Fibroblast of pulmonary artery (primary cell): Measurements from ENCODE around the gene FMO2.

Experiments used
- DNase-seq: peaks from one replicate; pipeline ENCODE4 v3.0.0-alpha.2; 2010; ENCODE audit warnings: low read depth
- H3K4me3 ChIP-seq: replicated peaks from 2 replicates; pipeline ENCODE4 v1.5.1; 2011; ENCODE audit warnings: low read depth, mild to moderate bottlenecking, control low read depth, low read length, moderate library complexity
- TF ChIP-seq, protein P1 (sequence below): IDR thresholded peaks from 2 replicates; pipeline ENCODE4 v1.5.1; 2011; ENCODE audit warnings: mild to moderate bottlenecking, control low read depth, low read length, inconsistent platforms; ENCODE audit errors: missing control alignments

The FMO2 gene

DNA sequence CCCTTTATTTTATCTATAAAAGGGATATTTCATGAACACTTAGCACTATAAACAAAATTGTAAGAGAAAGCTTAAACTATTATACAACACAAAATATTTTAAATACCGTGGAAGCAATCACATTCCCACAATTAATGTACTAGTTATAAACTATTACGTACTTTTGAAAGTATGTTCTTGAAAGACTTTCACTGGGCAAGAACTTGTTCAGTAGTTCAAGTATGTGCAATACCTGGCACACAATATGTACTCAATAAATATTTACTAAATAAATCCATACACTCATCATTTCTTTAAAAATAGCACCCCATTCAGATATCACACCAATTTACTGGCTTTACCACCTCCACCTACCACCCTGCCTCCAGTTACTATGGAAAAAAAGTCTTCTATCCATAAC, 12.6 kb upstream of the FMO2 start:
- TF ChIP-seq, protein P1, sequence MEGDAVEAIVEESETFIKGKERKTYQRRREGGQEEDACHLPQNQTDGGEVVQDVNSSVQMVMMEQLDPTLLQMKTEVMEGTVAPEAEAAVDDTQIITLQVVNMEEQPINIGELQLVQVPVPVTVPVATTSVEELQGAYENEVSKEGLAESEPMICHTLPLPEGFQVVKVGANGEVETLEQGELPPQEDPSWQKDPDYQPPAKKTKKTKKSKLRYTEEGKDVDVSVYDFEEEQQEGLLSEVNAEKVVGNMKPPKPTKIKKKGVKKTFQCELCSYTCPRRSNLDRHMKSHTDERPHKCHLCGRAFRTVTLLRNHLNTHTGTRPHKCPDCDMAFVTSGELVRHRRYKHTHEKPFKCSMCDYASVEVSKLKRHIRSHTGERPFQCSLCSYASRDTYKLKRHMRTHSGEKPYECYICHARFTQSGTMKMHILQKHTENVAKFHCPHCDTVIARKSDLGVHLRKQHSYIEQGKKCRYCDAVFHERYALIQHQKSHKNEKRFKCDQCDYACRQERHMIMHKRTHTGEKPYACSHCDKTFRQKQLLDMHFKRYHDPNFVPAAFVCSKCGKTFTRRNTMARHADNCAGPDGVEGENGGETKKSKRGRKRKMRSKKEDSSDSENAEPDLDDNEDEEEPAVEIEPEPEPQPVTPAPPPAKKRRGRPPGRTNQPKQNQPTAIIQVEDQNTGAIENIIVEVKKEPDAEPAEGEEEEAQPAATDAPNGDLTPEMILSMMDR, result no peak
- H3K4me3 ChIP-seq, result no peak overlapping the region
- DNase-seq, result no peak

- no peak for DNase-seq
- TF ChIP-seq, protein P1, result no peak
- H3K4me3 ChIP-seq, result no peak overlapping the region
Measured at GRCh38 chr1:171173069-171173468, 12.0 kb upstream of the FMO2 start.

DNA sequence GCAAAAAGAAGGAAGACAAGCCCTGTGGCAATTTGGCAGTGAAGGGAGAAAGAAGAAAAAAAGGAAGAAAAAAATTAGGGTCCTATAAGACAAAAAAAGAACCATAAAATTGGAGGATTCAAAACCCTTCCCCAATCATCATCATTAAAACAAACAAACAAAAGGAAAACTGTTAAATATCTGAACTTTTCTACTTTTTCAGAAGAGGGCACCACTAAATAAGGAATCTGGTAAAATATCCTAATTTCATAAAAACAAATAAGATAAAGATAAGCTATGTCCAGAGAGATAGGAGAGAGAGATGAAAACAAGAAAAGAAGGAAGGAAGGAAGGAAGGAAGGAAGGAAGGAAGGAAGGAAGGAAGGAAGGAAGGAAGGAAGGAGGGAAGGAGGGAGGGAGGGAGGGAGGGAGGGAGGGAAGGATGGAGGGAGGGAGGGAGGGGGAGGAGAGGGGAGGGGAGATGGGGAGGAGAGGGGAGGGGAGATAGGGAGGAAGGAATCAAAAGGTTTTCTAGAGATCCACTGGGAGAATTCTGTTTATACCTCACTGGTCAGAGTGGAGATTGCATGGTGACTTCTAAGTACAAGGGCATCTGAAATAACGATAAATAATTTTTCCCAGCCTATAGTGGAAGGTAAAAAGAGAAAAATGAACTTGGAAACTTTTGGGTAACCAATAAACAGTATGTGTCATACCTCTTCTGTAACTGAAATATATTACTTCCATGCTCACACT, 10.4 kb upstream of the FMO2 start:
- TF ChIP-seq, protein P1, result no peak
- no peak overlapping the region for H3K4me3 ChIP-seq
- DNase-seq, result no peak

DNA sequence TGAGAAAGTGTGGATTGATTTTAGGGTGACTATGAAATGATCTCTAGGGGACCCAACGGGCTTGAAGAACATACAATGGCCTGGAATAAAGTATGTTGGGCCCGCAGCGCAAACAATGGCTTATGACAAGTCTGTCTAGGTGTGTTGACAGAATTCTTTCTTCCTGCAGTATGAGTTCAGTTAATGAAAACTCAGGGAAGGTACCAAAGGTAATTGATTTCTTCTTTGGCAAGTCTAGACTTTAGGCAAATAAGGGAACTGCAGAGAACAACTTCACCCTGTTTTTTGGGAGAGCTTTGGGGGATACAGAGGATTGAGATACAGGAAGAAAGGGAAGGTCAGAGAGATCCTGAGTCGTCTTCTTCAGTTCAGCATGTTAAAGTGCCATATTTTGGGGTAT, 7.8 kb upstream of the FMO2 start:
- no peak overlapping the region for H3K4me3 ChIP-seq
- TF ChIP-seq, protein P1, result no peak
- no peak for DNase-seq

- TF ChIP-seq, protein P1, result no peak
- no peak overlapping the region for H3K4me3 ChIP-seq
- no peak for DNase-seq
Measured at GRCh38 chr1:171179318-171180227, 5.5 kb upstream of the FMO2 start.

- TF ChIP-seq, protein P1, result no peak
- no peak overlapping the region for H3K4me3 ChIP-seq
- DNase-seq, result no peak
Measured at GRCh38 chr1:171180670-171181069, 4.4 kb upstream of the FMO2 start.
